ENCODE measurements around the gene SH3RF2.
"Not testable (repeated sequence)": the region's sequence is repeated elsewhere in the genome, so short reads cannot be mapped to it uniquely, and the experiment has no call there.

The SH3RF2 gene

DNA sequence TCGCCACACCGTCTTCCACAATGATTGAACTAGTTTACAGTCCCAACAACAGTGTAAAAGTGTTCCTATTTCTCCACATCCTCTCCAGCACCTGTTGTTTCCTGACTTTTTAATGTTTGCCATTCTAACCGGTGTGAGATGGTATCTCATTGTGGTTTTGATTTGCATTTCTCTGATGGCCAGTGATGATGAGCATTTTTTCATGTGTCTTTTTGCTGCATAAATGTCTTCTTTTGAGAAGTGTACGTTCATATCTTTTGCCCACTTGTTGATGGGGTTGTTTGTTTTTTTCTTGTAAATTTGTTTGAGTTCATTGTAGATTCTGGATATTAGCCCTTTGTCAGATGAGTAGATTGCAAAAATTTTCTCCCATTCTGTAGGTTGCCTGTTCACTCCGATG is 74.1 kb downstream of the SH3RF2 start:
- DNase-seq, result not testable (repeated sequence)

DNA sequence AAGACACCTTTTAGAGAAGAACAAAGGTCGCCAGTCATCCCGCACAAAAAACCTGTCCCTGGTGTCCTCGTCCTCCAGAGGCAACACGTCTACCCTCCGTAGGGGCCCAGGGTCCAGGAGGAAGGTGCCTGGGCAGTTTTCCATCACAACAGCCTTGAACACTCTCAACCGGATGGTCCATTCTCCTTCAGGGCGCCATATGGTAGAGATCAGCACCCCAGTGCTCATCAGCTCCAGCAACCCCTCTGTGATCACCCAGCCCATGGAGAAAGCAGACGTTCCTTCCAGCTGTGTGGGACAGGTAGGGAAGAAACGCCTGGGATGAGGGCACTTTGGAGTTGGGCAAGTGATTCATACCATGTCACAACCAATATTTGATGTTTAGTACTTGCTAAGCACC is 77.4 kb downstream of the SH3RF2 start:
- no peak for DNase-seq

DNA sequence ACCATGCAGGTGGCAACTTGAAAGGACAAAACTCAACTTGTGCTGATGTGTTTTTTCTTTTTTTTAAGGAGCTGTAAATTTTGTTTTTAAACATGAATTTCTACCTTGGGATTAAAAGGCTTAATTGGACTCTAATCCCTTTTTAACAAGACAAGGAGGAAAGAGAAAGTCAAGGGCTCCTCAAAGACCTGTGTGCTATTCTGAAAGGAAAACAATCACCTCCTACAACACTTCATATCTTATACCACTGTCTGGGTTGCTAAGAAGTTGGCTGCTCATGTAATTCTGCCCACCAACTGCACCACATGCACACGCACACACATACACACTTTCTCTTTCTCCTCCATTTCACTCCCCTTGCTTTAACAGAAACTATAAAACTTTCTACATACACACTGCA is 78.6 kb downstream of the SH3RF2 start:
- DNase-seq, result no peak

DNA sequence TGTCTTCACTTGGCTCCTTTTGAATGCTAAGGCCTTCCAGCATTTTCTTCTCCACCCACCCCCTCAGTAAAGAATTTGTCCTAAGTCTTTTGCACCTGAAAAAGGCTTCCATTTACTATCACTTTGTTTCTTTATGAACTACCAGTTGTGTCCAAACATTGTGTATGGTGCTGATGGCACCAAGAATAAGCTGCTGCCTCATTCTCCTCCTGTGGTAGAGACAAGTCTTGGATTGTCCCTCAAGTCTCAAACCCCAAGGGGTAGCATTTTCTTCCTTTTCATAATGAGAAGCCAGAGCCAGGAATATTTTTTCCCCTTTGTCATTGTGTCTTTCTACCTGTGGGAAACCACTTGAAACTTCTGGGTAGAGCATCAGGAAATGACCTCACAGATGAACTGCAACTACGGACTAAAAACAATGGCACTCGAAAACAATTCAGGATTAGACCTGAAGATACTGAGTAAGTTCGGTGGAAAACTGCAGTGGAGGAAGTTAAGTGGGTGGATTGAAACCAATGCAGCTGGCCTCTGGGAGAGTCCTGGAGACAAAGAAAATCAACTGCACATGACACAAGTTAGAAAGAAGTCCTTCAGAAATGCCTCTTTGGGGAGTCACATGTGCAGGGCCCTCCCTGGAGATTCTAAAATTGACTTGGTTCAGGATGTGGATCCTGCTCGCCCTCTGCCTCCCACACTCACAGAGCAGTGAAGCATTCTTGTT is 80.5 kb downstream of the SH3RF2 start:
- no peak for DNase-seq

DNA sequence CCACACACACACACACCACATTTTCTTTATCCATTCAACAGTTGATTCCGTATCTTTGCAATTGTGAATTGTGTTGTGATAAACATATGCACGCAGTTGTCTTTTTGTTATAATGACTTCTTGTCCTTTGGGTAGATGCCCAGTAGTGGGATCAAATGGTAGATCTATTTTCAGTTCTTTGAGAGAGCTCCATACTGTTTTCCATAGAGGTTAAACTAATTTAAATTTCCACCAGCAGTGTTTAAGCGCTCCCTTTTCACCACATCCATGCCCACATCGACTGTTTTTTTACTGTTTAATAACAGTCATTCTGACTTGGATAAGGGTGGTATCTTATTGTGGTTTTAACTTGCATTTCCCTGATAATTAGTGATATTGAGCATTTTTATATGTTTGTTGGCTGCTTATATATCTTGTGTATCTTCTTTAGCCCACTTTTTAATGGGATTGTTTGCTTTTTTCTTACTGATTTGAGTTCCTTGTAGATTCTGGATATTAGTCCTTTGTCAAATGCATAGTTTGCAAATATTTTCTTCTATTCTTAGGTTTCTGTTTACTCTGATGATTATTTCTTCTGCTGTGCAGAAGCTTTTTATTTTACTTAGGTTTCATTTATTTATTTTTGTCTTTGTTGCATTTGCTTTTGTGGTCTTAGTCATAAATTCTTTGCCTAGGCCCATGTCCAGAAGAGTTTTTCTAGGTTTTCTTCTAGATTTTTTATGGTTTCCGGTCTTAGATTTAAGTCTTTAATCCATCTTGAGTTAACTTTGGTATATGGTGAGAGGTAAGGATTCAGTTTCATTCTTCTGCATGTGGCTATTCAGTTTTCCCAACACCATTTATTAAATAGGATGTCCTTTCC is 82.4 kb downstream of the SH3RF2 start:
- no peak for DNase-seq

DNA sequence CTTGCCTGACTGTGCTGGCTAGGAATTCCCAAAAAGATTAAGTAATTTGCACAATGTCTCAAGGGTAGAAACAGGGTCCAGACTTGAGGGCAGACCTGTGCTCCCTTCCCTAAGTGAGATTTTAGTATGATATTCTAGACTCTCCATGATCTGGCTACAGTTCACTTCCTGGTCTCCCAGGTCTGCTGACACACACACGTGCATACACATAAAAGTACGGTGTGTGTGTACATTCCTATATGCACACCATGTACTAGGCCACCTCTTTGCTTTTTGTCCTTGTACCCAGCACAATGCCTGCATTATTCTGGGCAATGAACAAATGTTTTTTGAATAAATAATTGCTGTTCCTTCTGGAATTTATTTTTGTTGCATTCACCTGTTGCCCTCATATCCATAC is 83.7 kb downstream of the SH3RF2 start:
- DNase-seq, result no peak

DNA sequence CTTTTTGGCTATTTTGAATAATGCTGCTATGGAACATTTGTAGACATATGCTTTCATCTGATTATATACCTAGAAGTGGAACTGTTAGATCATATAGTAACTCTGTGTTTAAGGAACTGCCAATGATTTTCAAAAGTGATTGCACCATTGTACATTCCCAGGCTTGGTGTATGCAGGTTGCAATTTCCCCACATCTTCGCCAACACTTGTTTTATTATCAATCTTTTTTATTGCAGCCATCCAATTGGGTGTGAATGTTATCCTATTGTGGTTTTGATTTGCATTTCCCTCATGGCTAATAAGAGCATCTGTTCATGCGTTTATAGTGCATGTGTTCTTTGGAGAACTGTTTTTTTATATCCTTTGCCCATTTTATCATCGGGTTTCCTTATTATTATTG is 87.7 kb downstream of the SH3RF2 start:
- DNase-seq, result no peak

DNA sequence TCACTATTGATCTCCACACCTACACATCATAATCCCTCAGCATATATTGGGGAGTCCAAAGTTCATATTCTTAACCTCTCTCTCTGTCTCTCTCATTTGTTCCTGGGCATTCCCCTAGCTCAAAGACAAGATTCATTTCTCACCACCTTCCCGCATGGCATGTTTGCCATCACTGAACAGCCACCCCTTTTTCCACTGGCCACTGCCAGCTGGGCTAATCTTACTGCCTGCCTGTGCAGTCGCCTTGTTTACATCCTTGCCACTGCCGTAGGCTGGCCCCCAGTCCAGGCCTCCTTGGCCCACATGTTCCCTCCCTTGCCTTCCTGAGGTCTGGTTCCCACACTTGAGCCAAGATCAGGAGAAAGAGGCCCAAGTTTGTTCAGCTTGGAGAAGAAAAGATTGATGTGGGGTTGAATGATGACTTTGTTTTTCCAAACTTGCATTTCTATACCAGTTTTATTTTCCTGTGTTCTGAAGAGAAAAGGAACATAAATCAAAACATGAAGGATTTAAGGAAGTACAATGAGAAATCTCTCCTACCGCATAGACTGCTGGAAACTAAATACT is 88.8 kb downstream of the SH3RF2 start:
- DNase-seq, result no peak

DNA sequence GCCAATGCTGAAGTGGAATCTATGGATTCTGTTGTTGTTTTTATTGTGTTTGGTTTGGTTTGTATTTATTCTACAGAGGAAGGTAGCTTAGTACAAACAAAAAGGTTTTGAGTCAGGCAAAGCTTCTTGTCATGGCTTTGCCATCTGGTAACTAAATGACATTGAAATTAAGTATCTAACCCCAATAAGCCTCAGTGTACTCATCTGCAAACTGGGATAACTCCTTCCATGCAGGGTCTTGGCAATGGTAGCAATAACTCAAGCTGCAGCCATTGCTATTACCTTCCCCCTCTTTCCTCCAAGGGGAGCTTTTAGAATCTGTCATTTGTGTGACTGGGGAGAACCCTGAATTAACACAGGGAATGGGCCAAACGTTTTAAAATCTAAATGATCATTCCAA is 89.3 kb downstream of the SH3RF2 start:
- DNase-seq, result no peak

DNA sequence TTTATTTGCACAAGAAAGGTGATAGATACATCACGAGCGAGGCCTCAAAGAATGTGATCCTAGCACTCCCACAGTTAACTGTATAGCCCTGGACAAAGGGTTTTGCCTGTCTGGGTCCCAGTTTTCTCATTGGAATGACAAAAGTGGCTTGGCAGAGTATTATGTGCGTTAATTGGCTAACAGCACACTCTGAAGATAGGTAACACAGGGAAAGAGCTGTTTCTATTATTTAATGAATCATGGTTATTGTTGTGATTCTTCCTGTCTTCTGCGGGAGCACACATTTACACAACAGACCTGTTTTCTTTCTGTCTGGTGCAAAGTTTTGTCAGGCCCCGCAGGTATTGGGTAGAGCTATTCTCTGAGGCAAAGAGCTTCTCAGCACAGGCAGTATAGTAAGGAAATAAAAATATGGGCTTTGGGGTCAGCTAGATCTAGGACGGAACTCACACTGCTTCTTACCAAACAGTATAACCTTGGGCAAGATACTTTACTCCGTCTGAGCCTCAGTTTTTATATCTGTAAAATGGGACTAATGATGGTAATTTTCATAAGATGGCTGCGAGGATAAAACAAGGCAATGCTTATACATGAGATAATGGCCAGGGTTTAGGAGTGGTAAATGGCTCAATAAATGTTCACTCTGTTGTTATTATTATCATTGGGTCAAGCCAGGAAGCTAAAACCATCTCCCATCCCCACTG is 90.1 kb downstream of the SH3RF2 start:
- no peak for DNase-seq

DNA sequence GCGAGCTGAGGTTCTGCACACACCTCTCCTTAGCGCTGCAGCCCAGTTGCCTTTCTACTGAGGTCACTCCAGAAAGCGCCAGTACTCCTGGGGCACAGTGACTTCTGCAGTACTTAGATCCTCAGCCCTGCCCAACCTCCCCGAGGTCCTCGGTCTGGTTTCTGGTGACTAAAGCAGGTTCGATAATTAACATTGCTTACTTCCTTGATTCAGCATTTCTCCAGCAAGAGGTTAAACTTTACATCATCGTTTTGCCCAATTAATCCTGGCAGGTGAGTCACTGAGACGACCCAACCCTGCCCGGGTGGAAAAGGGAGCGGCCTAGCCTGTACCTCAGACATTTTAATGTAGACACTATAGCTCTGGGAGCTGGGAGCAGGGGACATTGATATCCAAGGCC is 91.4 kb downstream of the SH3RF2 start:
- no peak for DNase-seq

DNA sequence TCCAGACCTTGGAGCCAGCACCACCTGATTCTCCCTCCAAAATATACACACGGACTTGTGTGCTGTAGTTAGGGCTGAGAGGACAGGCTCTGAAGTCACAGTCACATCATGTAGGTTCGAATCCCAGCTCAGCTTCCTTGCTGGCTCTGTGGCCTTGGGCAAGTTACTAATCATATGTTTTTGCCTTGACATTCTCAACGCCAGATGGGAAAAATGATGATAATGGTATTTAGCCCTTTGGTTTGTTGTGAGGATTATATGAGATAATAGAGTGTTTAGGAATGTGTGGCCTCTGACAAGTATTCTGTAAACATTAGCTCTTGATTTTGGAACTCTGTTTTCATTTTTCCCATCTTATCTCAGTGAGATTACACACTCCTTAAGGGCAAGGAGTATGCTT is 96.5 kb downstream of the SH3RF2 start:
- DNase-seq, result no peak

DNA sequence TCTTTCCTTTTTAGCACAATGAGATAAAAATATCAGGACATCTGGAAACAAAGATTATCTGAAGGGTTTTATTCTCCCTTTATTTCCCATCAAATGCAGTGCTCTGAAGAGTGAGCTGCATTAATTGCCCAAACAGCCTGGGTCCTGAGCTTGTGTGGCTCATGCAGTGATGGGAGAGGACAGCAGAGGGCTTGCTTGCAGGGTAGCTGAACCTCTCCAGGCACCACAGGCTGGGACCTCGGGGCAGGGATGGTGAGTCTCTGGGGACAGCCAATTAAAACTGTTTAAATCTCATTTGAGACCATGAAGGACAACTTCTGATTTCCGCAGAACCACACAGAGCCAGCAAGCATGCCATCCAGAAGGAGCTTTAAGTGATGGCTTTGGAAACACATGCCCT is 97.7 kb downstream of the SH3RF2 start:
- DNase-seq, result no peak

DNA sequence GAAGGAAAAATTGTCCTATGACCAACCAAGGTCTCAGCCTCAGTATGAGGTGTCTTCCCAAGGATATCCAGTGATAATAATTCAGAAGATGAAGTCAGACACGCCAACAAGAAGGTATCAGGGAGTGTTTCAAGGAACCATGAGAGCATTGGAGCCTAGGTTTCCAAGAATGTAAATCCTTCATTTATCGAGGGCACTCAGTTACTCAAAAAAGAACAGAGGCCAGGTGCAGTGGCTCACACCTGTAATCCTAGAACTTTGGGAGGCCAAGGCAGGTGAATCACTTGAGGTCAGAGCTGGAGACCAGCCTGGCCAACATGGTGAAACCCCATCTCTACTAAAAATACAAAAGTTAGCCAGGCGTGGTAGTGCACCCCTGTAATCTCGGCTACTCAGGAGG is 98.2 kb downstream of the SH3RF2 start:
- DNase-seq, result no peak

DNA sequence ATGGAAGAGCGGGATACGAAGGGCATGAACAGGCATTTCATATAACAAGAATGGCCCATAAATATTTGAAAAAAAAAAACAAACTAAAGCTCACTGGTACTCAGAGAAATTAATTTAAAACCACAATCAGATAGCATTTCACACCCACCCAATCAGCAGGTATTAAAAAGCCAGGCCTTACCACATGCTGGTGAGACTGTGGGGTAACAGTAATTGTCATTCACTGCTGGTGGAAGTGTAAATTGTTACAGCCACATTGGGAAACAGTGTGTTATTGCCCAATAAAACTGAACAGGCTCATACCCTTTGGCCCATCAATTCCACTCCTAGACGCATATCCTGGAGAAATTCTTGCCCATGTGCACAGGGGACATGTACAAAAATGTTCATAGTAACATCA is 103.0 kb downstream of the SH3RF2 start:
- DNase-seq, result no peak

DNA sequence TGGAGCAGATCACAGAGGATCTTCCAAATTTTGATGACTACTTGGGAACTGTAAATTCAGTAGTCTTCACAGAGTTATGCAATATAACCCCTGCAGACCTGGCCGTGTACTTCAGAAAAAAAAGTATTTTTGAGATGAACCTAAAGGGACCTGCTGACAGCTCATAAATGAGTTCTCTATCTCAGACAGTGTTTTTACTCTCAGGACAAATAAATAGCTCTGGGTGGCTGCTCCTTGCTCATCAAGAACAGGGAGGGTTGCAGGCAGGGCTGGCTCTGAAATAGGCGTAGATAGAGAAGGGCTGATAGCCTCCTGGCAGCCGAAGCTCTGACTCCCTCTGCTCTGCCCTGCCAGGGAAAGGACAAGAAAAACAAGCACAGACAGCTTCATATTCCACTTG is 104.1 kb downstream of the SH3RF2 start:
- no peak for DNase-seq

DNA sequence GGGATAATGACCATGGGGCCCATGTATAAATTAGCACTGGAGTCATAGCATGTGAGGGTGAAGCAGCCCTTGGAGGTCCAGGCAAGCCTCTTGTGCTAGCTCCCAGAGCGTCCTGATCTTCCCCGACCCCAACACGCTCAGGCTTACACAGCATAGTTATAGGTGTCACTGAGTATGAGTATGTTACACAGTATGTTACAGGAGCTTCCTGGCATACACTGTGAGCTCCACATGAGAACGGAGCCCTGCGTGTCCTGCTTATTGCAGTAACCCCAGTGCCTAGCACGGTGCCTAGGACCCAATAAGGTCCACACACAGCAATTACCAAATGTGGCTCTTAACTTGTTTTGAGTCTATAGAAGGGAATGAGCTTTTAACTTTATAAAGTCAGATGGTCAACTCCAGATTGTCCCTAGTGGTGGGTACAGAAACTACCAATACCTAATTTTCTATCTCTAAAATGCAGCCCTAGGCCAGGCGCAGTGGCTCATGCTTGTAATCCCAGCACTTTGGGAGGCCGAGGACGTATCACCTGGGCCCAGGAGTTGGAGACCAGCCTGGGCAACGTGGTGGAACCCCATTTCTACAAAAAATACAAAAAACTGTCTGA is 104.9 kb downstream of the SH3RF2 start:
- no peak for DNase-seq

DNA sequence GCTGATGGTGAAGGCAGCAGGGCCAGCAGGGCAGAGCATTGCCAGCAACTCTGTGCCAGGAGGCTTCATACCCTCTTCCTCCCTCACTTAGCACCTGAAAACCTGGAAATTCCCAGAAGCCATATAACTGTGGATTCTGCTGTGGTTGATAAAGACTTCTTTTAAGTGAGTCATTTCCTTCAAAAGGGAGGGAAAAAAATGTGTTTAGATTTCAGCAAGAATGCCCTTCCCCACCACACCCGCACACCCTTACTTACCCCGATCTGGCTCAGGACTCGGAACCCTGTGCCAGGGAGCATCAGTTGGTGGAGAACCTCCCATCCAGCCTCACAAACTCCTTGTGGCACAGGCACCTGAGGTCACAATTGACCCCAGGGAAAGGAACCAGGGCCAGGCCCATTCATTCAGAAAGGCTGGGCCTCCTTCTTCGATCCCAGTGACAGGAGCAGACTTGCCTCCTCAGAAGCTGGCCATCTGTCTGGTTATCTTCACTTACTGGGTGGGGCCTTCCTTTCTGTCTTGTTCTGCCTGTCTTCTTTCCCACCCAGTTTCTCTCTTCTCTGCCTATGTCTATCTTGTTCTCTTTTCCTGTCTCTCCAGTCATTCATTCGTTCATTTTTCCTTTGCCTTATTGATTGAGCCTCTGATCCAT is 106.4 kb downstream of the SH3RF2 start:
- DNase-seq, result no peak

DNA sequence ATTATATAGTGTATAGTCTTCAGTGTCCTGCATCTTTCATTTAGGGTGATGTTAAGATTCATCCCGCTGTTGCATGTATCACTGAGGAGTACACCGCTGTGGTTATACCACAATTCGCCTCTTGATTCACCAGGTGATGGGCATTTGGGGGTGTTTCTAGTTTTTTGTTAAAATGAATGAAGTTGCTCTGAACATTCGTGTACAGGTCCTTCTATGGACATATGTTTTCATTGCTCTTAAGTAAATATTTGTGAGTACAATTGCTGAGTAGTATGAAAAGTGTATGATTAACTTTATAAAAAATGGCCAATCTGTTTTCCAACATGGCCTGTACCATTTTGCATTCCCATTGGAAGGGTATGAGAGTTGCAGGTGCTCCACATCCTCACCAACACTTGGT is 107.3 kb downstream of the SH3RF2 start:
- DNase-seq, result no peak

DNA sequence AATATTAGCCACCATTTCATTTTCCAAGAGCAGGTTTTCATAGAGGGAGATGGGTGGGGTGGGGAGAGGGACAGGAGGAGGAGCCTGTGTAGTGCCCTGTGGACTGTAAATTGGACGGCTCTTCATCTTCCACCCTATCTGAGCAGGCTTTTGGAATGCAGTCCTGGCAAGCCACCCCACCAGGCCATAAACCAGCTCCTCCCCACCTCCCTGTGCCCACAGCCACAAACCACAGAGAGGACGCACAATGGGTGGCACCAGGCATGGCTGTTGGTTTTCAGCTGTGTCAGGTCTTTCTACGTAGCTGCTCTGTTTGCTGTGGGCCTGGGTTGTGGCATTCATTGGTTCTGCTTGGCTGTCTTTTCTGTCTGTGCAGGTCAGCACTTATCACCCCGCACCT is 111.0 kb downstream of the SH3RF2 start:
- DNase-seq, result no peak

DNA sequence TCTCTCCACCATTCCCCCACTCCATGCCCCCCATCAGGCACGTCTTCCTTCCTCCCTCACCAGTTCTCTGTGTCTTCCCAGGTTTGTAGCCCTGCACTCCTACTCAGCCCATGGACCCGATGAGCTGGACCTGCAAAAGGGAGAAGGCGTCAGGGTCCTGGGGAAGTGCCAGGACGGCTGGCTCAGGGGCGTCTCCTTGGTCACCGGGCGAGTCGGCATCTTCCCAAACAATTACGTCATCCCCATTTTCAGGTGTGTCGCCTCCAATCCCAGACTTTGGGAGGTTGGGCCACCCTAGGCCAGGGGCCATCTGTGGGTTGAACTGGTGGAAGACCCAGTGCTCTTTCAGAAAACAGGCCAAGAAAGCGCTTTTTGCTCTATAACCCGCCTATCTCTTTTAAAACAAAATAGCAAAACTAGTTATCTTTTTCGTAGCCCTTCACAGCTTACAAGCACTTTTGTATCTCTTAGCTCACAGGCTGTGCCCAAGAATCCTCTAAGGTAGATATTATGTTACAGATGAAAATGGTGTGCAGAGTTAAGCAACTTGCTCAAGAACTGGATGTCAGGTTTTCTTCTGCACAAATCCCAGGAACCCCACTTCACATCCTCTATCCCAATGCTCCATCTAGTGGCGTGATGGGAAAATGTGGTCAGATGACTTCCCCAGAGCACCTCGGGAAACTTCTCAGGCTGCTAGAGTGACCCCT is 112.8 kb downstream of the SH3RF2 start:
- peak; percentile 42 for DNase-seq

DNA sequence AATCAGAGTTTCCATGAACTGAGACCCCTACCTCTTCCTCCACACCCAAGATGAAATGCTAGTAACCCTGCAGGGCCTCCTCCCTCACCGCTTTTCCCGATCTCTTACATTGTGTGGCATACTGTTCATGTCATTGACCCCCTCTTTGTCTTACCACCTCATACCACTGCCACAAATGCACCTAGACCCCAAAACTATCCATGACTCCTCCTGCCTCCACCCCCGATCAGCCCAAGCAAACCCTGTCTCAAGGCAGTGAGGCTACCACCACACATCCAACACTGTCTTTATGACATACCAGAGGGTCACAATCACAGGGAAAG is 113.3 kb downstream of the SH3RF2 start:
- no peak for DNase-seq
